AG10803 (cell line): Measurements from ENCODE around the gene PCBP3.
"Not testable (repeated sequence)": the region's sequence is repeated elsewhere in the genome, so short reads cannot be mapped to it uniquely, and the experiment has no call there.

ENCODE experiments used
- DNase-seq: peaks from one replicate; pipeline ENCODE4 v3.0.0; 2010; ENCODE audit warnings: low read depth
- H3K4me3 ChIP-seq: 2 replicates; pipeline ENCODE4 v1.5.1; 2011; ENCODE audit warnings: mild to moderate bottlenecking, low read length, control low read depth
- CTCF ChIP-seq: conservative IDR thresholded peaks from 2 replicates; pipeline ENCODE4 v1.5.1; 2011; ENCODE audit warnings: mild to moderate bottlenecking, low read length, control low read depth, inconsistent platforms

The PCBP3 gene

GRCh38 chr21:45700461-45700860 is 56.9 kb downstream of the PCBP3 start:
- TF ChIP-seq CTCF = no peak
- no peak overlapping the region for H3K4me3 ChIP-seq
- no peak for DNase-seq

GRCh38 chr21:45704311-45705108 is 61.0 kb downstream of the PCBP3 start:
- DNase-seq = no peak
- H3K4me3 ChIP-seq = no peak overlapping the region
- TF ChIP-seq CTCF = no peak

- H3K4me3 ChIP-seq = no peak overlapping the region
- no peak for DNase-seq
- no peak for TF ChIP-seq CTCF
These were observed 62.8 kb downstream of the PCBP3 start for GRCh38 chr21:45706299-45706698.

- DNase-seq = peak; percentile 25
- no peak overlapping the region for H3K4me3 ChIP-seq
- no peak for TF ChIP-seq CTCF
These were observed 65.6 kb downstream of the PCBP3 start for GRCh38 chr21:45709173-45709572.

- DNase-seq = no peak
- no peak overlapping the region for H3K4me3 ChIP-seq
- no peak for TF ChIP-seq CTCF
These were observed 66.3 kb downstream of the PCBP3 start for GRCh38 chr21:45709696-45710268.

GRCh38 chr21:45710306-45710705 is 66.8 kb downstream of the PCBP3 start:
- DNase-seq, H3K4me3 ChIP-seq: not testable (repeated sequence)

- no peak for DNase-seq
- no peak overlapping the region for H3K4me3 ChIP-seq
- no peak for TF ChIP-seq CTCF
These were observed 70.1 kb downstream of the PCBP3 start for GRCh38 chr21:45713613-45714012.
